ENCODE data around the gene NNMT. TPM values are rescaled to one million over a fixed set of nuclear protein-coding genes. Genes with fewer than 3 reads are reported as not detected.

Gene NNMT
- total and polyA plus RNA-seq, 7 donors, result 165 to 3,089 (median 751) TPM

DNA sequence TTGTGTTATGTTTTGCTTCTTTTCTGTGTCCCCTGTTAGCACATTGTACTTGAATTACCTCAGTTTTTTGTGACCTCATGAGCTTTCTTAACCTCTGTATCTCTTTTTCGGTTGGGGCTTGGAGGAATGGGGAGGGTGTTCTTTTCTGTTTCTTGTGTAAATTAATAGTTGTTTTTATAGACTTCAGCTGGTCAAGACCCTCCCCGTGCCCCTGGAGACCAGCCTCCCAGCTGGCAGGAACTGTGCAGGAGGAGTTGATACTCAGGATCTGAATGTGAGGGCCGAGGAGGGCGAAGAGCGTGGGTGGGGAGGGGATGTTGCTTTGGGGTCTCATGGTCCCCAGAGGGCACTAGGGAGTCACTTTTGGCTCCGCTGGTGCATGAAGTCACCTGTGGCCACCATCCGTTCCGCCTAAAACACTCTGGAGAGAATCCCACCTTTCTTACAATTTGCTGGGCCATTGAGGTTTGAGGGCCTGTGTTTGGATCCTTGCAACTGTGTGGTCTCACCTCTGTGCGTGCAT lies 44.3 kb upstream of the NNMT start:
- Histone ChIP-seq H3K36me3 (ENCODE audit: insufficient read depth in 1 of 2, low read depth in 1 of 2) (peaks cover 3 to 58% of the 10 kb centered on the region in 2 donors), H3K27me3 (ENCODE audit: insufficient read depth in 3 of 3, low read length in 2 of 3) (no peaks in the 10 kb centered on the region), H3K9me3 (no peaks in the 10 kb centered on the region), H3K4me3 (no peak overlapping the region), H3K4me1 (peaks cover 42% of the 10 kb centered on the region), H3K27ac (peak overlapping the region; percentile 67)
- ATAC-seq, result no peak
- intact Hi-C loops (cut with DNase I), result loop anchor here in 1 of 2 donors (10.0 kb wide), 1 partner anchor 47 kb away; no protein-coding TSS in a partner anchor
- WGBS, 3 donors, result 67 to 78% (median 72%) methylated on average over 9 of the region's 9 CpGs
- DNase-seq, result peak; percentile 46 to 83
- TF ChIP-seq, protein P1, sequence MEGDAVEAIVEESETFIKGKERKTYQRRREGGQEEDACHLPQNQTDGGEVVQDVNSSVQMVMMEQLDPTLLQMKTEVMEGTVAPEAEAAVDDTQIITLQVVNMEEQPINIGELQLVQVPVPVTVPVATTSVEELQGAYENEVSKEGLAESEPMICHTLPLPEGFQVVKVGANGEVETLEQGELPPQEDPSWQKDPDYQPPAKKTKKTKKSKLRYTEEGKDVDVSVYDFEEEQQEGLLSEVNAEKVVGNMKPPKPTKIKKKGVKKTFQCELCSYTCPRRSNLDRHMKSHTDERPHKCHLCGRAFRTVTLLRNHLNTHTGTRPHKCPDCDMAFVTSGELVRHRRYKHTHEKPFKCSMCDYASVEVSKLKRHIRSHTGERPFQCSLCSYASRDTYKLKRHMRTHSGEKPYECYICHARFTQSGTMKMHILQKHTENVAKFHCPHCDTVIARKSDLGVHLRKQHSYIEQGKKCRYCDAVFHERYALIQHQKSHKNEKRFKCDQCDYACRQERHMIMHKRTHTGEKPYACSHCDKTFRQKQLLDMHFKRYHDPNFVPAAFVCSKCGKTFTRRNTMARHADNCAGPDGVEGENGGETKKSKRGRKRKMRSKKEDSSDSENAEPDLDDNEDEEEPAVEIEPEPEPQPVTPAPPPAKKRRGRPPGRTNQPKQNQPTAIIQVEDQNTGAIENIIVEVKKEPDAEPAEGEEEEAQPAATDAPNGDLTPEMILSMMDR (IDR thresholded peaks at IDR 0.05), result no peak

DNA sequence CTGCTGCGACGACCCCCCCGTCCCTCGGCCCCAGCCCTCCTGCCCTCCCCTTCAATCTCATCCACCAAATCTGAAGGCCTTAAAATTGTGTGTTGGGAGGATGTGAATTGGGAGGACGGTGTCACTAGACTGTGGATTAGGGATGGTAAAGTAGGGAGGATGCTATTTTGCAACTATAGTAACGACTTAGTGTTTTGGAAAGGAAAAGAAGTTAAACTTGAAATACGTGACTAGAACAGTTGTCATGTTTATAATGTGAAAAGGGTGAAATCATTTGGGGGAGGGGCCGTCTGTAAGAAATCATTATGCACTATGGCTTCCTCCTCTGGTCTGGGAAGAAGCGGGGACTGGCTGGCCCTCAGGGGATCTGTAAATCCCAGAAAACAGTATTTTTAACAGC lies 43.4 kb upstream of the NNMT start:
- DNase-seq (no peak), ATAC-seq (no peak)
- WGBS, 3 donors, result 70 to 74% (median 73%) methylated on average over 9 of the region's 9 CpGs
- TF ChIP-seq, protein P1 (IDR thresholded peaks at IDR 0.05), result no peak
- Histone ChIP-seq H3K27ac (peak overlapping the region; percentile 58), H3K4me1 (peaks cover 49% of the 10 kb centered on the region), H3K9me3 (no peaks in the 10 kb centered on the region), H3K27me3 (ENCODE audit: insufficient read depth in 3 of 3, low read length in 2 of 3) (no peaks in the 10 kb centered on the region), H3K4me3 (no peak overlapping the region), H3K36me3 (ENCODE audit: insufficient read depth in 1 of 2, low read depth in 1 of 2) (peaks cover 3 to 49% of the 10 kb centered on the region in 2 donors)
- intact Hi-C loops (cut with DNase I), result loop anchor here in 1 of 2 donors (10.0 kb wide), 1 partner anchor 48 kb away; no protein-coding TSS in a partner anchor

DNA sequence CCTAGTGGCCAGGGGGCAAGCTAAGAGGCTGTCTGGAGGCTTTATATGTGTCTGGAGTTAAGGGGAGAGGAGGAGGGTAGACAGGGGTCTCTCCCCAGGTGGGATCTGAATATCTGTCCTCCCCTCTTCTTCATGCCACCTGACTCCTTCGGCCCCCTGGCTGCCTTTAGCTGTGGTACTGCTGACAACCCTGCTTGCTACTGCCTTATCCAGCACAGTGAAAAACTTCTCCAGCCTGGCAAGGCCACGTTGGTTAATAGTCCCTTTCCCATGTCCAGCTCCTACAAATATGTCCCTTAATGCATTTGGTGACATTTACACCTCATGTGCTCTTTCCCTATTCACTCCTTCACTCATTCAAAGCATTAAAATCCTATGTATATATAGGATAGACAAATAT lies 42.4 kb upstream of the NNMT start:
- TF ChIP-seq, protein P1 (IDR thresholded peaks at IDR 0.05), result no peak
- intact Hi-C loops (cut with DNase I), result loop anchor here in 1 of 2 donors (10.0 kb wide), 1 partner anchor 49 kb away; no protein-coding TSS in a partner anchor
- WGBS, 3 donors, result 45 to 65% (median 60%) methylated on average over 2 of the region's 2 CpGs
- H3K27ac ChIP-seq, result peak overlapping the region; percentile 58
- H3K27me3 ChIP-seq (ENCODE audit: insufficient read depth in 3 of 3, low read length in 2 of 3), result no peaks in the 10 kb centered on the region
- no peaks in the 10 kb centered on the region for H3K9me3 ChIP-seq
- H3K4me3 ChIP-seq, result no peak overlapping the region
- peaks cover 0 to 39% of the 10 kb centered on the region in 2 donors for H3K36me3 ChIP-seq (ENCODE audit: insufficient read depth in 1 of 2, low read depth in 1 of 2)
- ATAC-seq (no peak), DNase-seq (no peak)
- peaks cover 51% of the 10 kb centered on the region for H3K4me1 ChIP-seq

DNA sequence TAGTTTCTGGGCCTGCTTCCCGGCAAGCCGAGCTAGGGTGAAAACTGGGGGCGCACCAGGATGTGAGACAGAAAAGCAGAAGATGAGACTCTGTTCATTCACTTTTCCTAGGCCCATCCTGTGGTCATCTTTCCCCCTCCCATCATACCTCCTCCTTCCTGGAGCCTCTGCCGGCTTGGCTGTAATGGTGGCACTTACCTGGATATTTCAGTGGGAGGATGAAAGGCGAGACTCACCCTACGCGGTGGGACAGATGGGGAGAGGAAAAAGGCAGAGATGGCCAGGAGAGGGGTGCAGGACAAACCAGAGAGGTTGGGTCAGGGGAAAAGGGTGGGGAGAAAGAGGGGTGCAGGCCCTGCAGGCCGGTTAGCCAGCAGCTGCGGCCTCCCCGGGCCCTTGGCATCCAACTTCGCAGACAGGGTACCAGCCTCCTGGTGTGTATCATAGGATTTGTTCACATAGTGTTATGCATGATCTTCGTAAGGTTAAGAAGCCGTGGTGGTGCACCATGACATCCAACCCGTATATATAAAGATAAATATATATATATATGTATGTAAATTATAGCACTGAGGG lies 41.5 kb upstream of the NNMT start:
- H3K27ac ChIP-seq, result peak overlapping the region; percentile 58
- ATAC-seq (no peak), DNase-seq (peak in 1 of 2 donors; percentile 47)
- H3K27me3 ChIP-seq (ENCODE audit: insufficient read depth in 3 of 3, low read length in 2 of 3), result no peaks in the 10 kb centered on the region
- H3K4me1 ChIP-seq, result peaks cover 58% of the 10 kb centered on the region
- intact Hi-C loops (cut with DNase I), result loop anchor here (5.0 to 10.0 kb wide), 2 partner anchors 50 to 197 kb away; partner anchors contain the start of gene ZBTB16 (in 1 of the 2)
- 74 to 86% (median 75%) methylated on average over 14 of the region's 14 CpGs for WGBS, 3 donors
- no peak overlapping the region for H3K4me3 ChIP-seq
- peaks cover 0 to 35% of the 10 kb centered on the region in 2 donors for H3K36me3 ChIP-seq (ENCODE audit: insufficient read depth in 1 of 2, low read depth in 1 of 2)
- TF ChIP-seq, protein P1 (IDR thresholded peaks at IDR 0.05), result no peak
- no peaks in the 10 kb centered on the region for H3K9me3 ChIP-seq

All from psoas muscle (tissue), 8 donors.